H1 (cell line): ENCODE results near the gene CELSR1.

Source experiments
- BRCA1 ChIP-seq: IDR thresholded peaks from 2 replicates; pipeline ENCODE4 v1.6.1; 2012; ENCODE audit warnings: low read depth, low read length, improper control_type of control experiment
- EZH2 ChIP-seq: fragments of 200-600 bp; sonication (generic); IDR thresholded peaks from 2 replicates; pipeline ENCODE4 v1.7.1; 2012; ENCODE audit warnings: low read depth, mild to moderate bottlenecking, moderate library complexity, low read length, inconsistent platforms; ENCODE audit not compliant: severe bottlenecking
- JUN ChIP-seq: IDR thresholded peaks from 2 replicates; pipeline ENCODE4 v1.6.1; 2011; ENCODE audit warnings: low read depth, mild to moderate bottlenecking, improper control_type of control experiment, low read length
- KDM4A ChIP-seq: IDR thresholded peaks from one replicate; pipeline ENCODE4 v1.7.1; 2012; ENCODE audit warnings: low read depth, mild to moderate bottlenecking, moderate library complexity, low read length, inconsistent platforms; ENCODE audit not compliant: severe bottlenecking
- POLR2A ChIP-seq, 2 experiments: IDR thresholded peaks; 1 replicate in 1 of 2; 2 replicates in 1 of 2; pipeline ENCODE4 v1.6.1; 2011; ENCODE audit warnings: low read depth in 2 of 2, low read length in 2 of 2, mild to moderate bottlenecking in 2 of 2; ENCODE audit errors: control extremely low read depth in 1 of 2
- POLR2AphosphoS5 ChIP-seq: IDR thresholded peaks from 2 replicates; pipeline ENCODE4 v1.6.1; 2011; ENCODE audit warnings: low read depth, low read length
- TF ChIP-seq, protein P1 (sequence below), 3 experiments: IDR thresholded peaks; 1 replicate in 2 of 3; 2 replicates in 1 of 3; pipeline versions ENCODE4 v1.5.1 to v1.6.1; 2011; ENCODE audit warnings: low read length in 3 of 3, mild to moderate bottlenecking in 3 of 3, inconsistent platforms in 2 of 3, low read depth in 1 of 3, moderate library complexity in 1 of 3; ENCODE audit not compliant: insufficient read depth in 1 of 3; ENCODE audit errors: control extremely low read depth in 1 of 3

DNA sequence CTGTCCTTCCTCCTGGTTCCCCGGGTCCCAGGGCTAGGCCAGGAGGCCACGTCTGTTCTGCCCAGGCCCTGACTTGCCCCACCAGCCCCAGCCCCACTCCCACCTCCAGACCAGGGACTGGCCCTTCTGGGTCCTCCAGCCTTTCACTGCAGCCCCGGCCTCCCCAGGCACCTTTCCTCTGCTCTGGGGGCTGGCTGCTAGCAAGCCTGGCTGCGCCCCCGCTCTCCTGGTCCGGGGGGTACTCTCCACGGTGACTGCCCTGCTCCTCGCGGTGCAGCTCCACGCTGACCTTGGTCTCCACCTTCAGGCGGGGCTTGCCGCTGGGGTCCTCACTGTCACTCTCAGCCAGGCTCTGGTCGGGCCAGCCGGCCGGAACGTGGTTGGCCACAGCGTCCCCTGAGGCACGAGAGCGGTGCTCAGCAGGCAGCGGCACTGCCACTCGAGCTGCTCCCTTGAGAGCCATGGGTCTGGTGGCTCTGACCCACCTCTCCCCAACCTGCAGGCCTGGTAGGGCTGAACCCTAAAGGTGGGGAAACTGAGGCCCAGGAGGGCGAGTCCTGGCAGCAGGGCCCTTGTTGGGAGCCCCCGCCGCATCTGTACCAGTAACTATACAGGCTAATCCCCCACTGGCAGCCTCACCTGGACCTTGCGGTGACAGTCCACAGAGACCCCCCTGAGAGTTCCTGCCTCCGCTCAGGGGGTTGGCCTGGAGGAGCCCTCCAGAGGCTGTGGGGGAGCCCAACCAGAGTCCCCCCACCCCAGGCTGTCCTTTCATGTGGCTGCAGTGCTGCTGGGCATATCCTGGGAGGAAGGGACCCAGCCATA lies 172.9 kb downstream of the CELSR1 start:
- TF ChIP-seq JUN: no peak
- TF ChIP-seq EZH2: no peak
- no peak for TF ChIP-seq KDM4A
- TF ChIP-seq, protein P1, sequence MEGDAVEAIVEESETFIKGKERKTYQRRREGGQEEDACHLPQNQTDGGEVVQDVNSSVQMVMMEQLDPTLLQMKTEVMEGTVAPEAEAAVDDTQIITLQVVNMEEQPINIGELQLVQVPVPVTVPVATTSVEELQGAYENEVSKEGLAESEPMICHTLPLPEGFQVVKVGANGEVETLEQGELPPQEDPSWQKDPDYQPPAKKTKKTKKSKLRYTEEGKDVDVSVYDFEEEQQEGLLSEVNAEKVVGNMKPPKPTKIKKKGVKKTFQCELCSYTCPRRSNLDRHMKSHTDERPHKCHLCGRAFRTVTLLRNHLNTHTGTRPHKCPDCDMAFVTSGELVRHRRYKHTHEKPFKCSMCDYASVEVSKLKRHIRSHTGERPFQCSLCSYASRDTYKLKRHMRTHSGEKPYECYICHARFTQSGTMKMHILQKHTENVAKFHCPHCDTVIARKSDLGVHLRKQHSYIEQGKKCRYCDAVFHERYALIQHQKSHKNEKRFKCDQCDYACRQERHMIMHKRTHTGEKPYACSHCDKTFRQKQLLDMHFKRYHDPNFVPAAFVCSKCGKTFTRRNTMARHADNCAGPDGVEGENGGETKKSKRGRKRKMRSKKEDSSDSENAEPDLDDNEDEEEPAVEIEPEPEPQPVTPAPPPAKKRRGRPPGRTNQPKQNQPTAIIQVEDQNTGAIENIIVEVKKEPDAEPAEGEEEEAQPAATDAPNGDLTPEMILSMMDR (IDR thresholded peaks at IDR 0.05; ENCODE audit: control extremely low read depth in 1 of 3, insufficient read depth in 1 of 3, low read depth in 1 of 3, low read length in 3 of 3): no peak
- no peak for TF ChIP-seq BRCA1
- no peak for TF ChIP-seq POLR2AphosphoS5
- TF ChIP-seq POLR2A (IDR thresholded peaks at IDR 0.05; ENCODE audit: control extremely low read depth in 1 of 2, low read depth in 2 of 2, low read length in 2 of 2): no peak
